Activated T-cell treated with anti-CD3 and anti-CD28 coated beads for 48 hours (primary cell): ENCODE results near the gene PPP2R1B.
"Not testable (repeated sequence)": the region's sequence is repeated elsewhere in the genome, so short reads cannot be mapped to it uniquely, and the experiment has no call there.

Source experiments
- DNase-seq: peaks from one replicate; pipeline ENCODE4 v3.0.0-alpha.2; 2020; ENCODE audit warnings: low read depth

PPP2R1B gene

GRCh38 chr11:111782109-111782741 lies 16.0 kb upstream of the PPP2R1B start:
- DNase-seq = no peak

GRCh38 chr11:111779118-111779517 lies 12.9 kb upstream of the PPP2R1B start:
- DNase-seq = no peak

- DNase-seq = no peak
Measured at GRCh38 chr11:111778047-111778558, 11.9 kb upstream of the PPP2R1B start.

GRCh38 chr11:111777094-111778046 lies 11.2 kb upstream of the PPP2R1B start:
- DNase-seq = no peak

GRCh38 chr11:111776398-111777093 lies 10.4 kb upstream of the PPP2R1B start:
- DNase-seq = no peak

- DNase-seq = no peak
Measured at GRCh38 chr11:111774955-111775710, 8.9 kb upstream of the PPP2R1B start.

GRCh38 chr11:111772535-111772934 lies 6.3 kb upstream of the PPP2R1B start:
- no peak for DNase-seq

GRCh38 chr11:111771205-111771604 lies 5.0 kb upstream of the PPP2R1B start:
- not testable (repeated sequence) for DNase-seq

- no peak for DNase-seq
Measured at GRCh38 chr11:111770581-111771134, 4.5 kb upstream of the PPP2R1B start.

- DNase-seq = no peak
Measured at GRCh38 chr11:111766834-111767142, 599 bp upstream of the PPP2R1B start.

GRCh38 chr11:111765320-111765983 lies 737 bp downstream of the PPP2R1B start:
- DNase-seq = no peak

- DNase-seq = no peak
Measured at GRCh38 chr11:111764621-111765020, 1.6 kb downstream of the PPP2R1B start.

- DNase-seq = no peak
Measured at GRCh38 chr11:111762981-111763643, 3.1 kb downstream of the PPP2R1B start.

GRCh38 chr11:111762526-111762925 lies 3.7 kb downstream of the PPP2R1B start:
- no peak for DNase-seq

GRCh38 chr11:111761036-111761435 lies 5.2 kb downstream of the PPP2R1B start:
- DNase-seq = no peak

GRCh38 chr11:111759778-111760407 lies 6.3 kb downstream of the PPP2R1B start:
- DNase-seq = no peak

- no peak for DNase-seq
Measured at GRCh38 chr11:111759376-111759775, 6.8 kb downstream of the PPP2R1B start.

- no peak for DNase-seq
Measured at GRCh38 chr11:111756097-111756496, 10.1 kb downstream of the PPP2R1B start.

- no peak for DNase-seq
Measured at GRCh38 chr11:111749646-111750045, 16.5 kb downstream of the PPP2R1B start.
